HUES6 (cell line): ENCODE data around the gene EVC2.
"Not testable (repeated sequence)": the region's sequence is repeated elsewhere in the genome, so short reads cannot be mapped to it uniquely, and the experiment has no call there.

Source experiments
- H3K27ac ChIP-seq: 2 replicates; pipeline ENCODE4 v1.7.0; 2013; ENCODE audit warnings: low read depth, mild to moderate bottlenecking, low read length, inconsistent platforms
- H3K27me3 ChIP-seq: 2 replicates; pipeline ENCODE4 v1.6.1; 2013; ENCODE audit warnings: low read length; ENCODE audit not compliant: control insufficient read depth, insufficient read depth
- H3K36me3 ChIP-seq: 2 replicates; pipeline ENCODE4 v1.6.1; 2013; ENCODE audit warnings: low read length; ENCODE audit not compliant: control insufficient read depth, insufficient read depth
- H3K4me1 ChIP-seq: 2 replicates; pipeline ENCODE4 v1.6.1; 2013; ENCODE audit warnings: low read length; ENCODE audit not compliant: control insufficient read depth, insufficient read depth
- H3K4me3 ChIP-seq: 2 replicates; pipeline ENCODE4 v1.5.1; 2013; ENCODE audit warnings: low read depth, low read length
- H3K9ac ChIP-seq: one replicate; pipeline ENCODE4 v1.6.1; 2013; ENCODE audit warnings: mild to moderate bottlenecking, low read length
- H3K9me3 ChIP-seq: 2 replicates; pipeline ENCODE4 v1.6.1; 2013; ENCODE audit warnings: low read depth, low read length; ENCODE audit not compliant: control insufficient read depth, insufficient read depth

Gene EVC2

DNA sequence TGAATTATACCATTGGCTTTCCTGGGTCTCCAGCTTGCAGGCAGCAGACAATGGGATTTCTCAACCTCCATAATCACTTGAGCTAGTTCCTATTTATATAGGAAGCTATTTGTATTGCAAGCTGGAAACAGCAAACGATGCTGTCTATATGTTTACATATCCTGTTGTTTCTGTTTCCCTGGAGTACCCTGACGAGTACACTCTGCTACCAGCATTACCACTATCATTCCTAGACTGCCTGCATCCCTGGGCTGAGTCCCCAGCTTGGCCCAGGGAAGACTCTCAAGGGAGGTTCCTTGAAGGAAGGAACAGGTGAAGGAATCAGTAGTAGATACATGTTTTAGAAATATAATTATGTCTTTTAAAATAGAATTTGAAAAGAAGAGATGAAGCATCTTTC lies 81.4 kb downstream of the EVC2 start:
- H3K27ac ChIP-seq = no peak overlapping the region
- H3K9ac ChIP-seq = no peak overlapping the region
- no peak overlapping the region for H3K4me3 ChIP-seq
- H3K9me3 ChIP-seq = no peaks in the 10 kb centered on the region
- H3K27me3 ChIP-seq = no peaks in the 10 kb centered on the region
- H3K4me1 ChIP-seq = 0 out of 2 replicates have a peak, but pooled peaks cover under 1% of the 10 kb centered on the region
- peaks cover 53% of the 10 kb centered on the region for H3K36me3 ChIP-seq

- Histone ChIP-seq H3K27ac (no peak overlapping the region), H3K9me3 (no peaks in the 10 kb centered on the region), H3K9ac (no peak overlapping the region), H3K4me1 (no peaks in the 10 kb centered on the region), H3K4me3 (no peak overlapping the region), H3K36me3 (peaks cover 49% of the 10 kb centered on the region), H3K27me3 (no peaks in the 10 kb centered on the region)
Observed at GRCh38 chr4:5622596-5622995, 85.8 kb downstream of the EVC2 start.

DNA sequence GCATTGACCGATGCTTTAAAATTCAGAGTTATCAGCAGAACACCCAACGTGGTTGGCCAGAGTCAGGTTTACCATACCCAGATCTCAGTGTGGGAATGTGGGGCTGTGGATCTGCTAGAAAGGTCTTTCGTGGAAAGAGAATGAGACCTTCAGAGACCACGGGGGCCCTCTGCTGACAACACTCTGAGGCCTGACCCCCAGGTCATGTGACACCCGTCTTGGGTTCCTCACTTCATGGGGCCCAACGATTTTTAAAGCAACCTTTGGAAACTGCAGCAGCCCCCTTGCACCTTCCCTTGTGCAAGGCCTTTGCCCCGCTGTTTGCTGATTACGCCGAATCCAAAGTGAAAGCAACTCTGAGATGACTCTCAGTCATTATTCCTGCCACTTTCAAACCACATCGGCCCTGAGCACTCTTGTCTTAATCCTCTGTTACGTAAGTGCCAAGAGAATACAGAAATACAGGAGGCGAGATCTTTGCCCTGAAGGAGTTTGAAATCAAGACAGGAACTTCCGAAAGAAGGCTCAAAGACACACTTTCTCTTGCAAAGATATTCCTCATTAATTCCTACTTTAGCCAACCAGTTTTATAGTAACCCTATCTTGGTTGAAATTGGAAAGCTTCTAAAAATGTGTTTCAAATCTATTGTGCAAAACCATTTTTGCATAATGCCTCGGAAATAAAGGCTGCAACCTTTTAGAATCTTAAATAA lies 88.3 kb downstream of the EVC2 start:
- no peak overlapping the region for H3K4me3 ChIP-seq
- peaks cover 48% of the 10 kb centered on the region for H3K36me3 ChIP-seq
- no peak overlapping the region for H3K9ac ChIP-seq

DNA sequence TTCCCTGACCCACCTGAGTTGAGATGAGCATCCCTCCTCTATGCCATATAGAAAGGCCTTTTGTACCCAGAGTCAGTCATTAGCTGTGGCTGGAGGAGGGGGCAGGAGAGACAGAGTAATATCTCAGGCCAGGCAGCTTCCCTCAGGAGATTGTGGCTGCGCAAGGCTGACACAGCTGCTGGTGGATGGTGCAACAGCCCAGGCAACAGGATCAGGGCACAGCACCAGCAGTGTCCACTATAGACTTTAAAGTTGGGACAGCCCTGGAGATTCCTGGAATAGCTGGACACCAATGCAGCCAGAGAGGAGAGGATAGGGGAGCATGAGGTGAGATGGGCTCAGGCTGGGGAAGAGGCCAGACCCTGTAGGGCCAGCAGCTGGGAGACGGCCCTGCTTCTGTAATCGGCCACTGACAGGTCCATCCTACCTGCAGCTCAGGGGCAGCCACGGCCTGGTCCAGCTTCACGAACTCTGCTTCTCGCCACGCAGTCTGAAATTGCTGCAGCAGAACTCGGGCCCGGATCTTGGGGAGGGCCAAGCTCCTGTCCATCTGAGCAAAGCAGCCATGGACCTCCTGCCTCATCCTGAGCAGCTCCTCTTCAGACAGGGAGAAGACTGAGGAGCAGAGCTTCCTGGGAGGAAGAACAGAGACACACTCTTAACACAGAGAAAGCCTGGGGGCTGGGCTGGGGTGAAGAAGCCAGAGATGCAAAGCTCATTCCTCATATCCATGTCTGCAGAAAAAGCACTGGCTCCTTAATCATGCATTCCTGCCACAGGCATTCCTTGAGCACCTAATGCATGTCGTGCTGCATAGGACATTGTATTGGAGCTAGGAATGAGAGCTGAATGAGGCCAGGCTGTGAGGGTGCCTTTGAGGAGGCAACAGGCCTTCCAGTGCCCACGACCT lies 90.1 kb downstream of the EVC2 start:
- Histone ChIP-seq H3K9ac (no peak overlapping the region), H3K36me3 (peaks cover 47% of the 10 kb centered on the region), H3K9me3 (no peaks in the 10 kb centered on the region), H3K27me3 (no peaks in the 10 kb centered on the region), H3K4me1 (peaks cover 2% of the 10 kb centered on the region; the same call in 1 of the 2 replicates), H3K4me3 (no peak overlapping the region), H3K27ac (no peak overlapping the region)

More for the DNA sequence above, 88.3 kb downstream of the EVC2 start:
- no peaks in the 10 kb centered on the region for H3K27me3 ChIP-seq
- no peaks in the 10 kb centered on the region for H3K9me3 ChIP-seq
- H3K27ac ChIP-seq = no peak overlapping the region
- H3K4me1 ChIP-seq = peaks cover 2% of the 10 kb centered on the region; the same call in 1 of the 2 replicates

- Histone ChIP-seq H3K27me3 (no peaks in the 10 kb centered on the region), H3K4me1 (peaks cover 12% of the 10 kb centered on the region), H3K27ac (no peak overlapping the region), H3K4me3 (no peak overlapping the region), H3K36me3 (peaks cover 44% of the 10 kb centered on the region), H3K9me3 (no peaks in the 10 kb centered on the region), H3K9ac (no peak overlapping the region)
Observed at GRCh38 chr4:5616331-5616950, 91.9 kb downstream of the EVC2 start.

DNA sequence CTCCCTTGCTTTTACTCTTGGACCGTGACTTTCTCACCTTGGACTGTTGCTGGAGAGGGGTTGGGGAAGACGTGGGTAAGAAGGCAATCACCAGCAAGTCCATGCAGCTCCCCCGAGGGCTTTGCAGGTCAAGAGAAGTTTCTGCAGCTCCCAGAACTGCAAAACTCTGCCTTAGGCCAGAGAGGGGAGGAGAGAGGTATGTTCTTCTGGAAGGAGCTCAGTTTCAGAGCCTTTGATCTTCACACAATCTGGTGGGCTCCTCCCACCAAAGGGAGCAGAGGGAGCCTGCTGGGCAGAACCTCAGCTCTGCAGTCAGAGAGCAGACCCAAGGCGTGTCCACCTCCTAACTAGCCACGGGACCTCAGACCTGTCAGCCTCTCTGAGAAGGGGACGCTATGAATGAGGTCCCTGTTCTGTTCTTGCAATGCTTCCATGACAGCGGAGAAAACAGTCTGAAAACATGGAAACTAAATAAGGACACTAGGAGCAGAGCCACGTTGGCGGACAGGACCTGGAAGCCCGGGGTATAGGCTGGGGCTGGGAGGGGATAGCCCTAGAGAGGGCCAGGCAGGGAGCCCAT lies 92.8 kb downstream of the EVC2 start:
- Histone ChIP-seq H3K27ac (no peak overlapping the region), H3K4me1 (peaks cover 12% of the 10 kb centered on the region), H3K27me3 (no peaks in the 10 kb centered on the region), H3K9me3 (no peaks in the 10 kb centered on the region), H3K9ac (no peak overlapping the region), H3K4me3 (no peak overlapping the region), H3K36me3 (peaks cover 44% of the 10 kb centered on the region)

DNA sequence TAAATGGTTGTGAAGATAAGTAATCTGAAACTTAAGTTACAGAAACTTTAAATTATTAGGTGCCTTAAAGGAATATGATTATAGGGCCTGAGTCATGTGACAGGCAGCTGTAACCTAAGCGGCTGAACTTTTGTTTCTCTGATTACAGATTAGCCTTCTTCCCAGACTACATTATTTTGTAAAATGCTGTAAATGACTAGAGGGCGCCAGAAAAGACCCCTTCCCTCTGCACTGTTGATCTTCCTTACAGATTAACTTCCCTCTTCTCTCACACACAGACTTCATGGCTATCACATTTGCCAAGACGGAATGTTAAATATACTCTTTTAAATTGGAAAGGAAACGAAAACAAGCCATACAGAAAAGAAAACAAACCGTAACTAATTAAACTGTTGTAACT lies 96.6 kb downstream of the EVC2 start:
- Histone ChIP-seq H3K9ac (no peak overlapping the region), H3K4me1 (peaks cover 12% of the 10 kb centered on the region), H3K36me3 (peaks cover 28% of the 10 kb centered on the region), H3K27ac (no peak overlapping the region), H3K9me3 (no peaks in the 10 kb centered on the region), H3K4me3 (no peak overlapping the region), H3K27me3 (no peaks in the 10 kb centered on the region)

DNA sequence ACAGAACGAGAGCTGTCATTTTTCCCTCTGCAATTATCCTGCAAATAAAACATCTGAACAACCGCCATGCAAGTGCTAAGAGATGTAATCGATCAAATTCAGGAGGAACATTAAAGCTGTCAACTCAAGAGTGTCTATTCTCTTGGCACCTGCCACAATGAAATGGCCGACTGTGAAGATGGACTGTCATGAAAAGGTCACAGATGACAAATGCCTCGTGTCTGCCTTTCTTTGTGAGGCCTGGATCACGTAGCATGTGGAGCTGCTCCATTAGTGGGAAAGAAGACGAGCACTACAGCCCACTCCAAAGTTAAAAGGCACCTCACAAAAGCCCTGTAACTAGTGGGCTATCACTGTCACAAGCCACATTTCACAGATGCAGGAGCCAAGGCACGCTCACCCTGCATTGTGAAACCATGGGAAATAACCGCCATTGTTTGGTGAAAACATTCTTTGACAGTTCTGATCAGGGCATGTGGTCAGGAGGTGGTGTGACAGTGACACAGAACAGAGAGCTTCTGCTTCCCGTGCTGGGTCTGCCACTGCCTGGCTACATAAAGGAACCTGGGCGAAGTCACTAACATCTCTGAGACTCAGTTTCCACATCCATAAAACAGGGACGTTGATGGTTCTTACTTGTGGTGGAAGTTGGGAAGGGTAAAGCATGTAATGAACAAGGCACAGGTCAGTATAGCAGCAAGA lies 98.9 kb downstream of the EVC2 start:
- Histone ChIP-seq H3K9ac (no peak overlapping the region), H3K4me3 (no peak overlapping the region), H3K27me3 (no peaks in the 10 kb centered on the region), H3K9me3 (no peaks in the 10 kb centered on the region), H3K27ac (no peak overlapping the region), H3K4me1 (peaks cover 9% of the 10 kb centered on the region), H3K36me3 (peaks cover 19% of the 10 kb centered on the region)

- Histone ChIP-seq H3K9me3 (peaks cover 23% of the 10 kb centered on the region), H3K36me3 (peaks cover 11% of the 10 kb centered on the region), H3K4me1 (peaks cover 12% of the 10 kb centered on the region)
- not testable (repeated sequence) for H3K27me3 ChIP-seq, H3K4me3 ChIP-seq, H3K9ac ChIP-seq, H3K27ac ChIP-seq
Observed at GRCh38 chr4:5593828-5594227, 114.5 kb downstream of the EVC2 start.

DNA sequence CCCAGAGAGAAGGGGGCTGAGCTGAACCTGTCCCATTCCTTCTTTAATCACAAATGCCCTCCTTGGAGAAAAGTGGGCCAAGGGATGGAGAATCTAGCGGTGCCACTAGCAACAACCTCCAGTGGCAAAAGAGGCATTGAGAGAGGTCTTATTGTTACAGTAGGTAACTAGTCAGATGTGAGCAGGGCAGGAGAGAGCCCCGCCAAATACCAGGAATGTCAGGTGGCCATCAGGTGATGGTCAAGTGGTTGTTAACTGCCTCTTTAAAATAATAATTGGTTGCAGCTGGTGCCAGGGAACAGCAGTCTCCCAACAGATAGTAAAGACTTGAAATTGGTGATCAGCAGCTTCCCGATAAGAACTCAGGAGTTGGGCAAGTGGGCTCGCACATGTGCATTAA lies 116.1 kb downstream of the EVC2 start:
- Histone ChIP-seq H3K4me3 (no peak overlapping the region), H3K4me1 (peaks cover 12% of the 10 kb centered on the region), H3K36me3 (peaks cover 11% of the 10 kb centered on the region), H3K9me3 (peaks cover 32% of the 10 kb centered on the region), H3K9ac (no peak overlapping the region), H3K27me3 (no peaks in the 10 kb centered on the region), H3K27ac (no peak overlapping the region)
